GM18526 (cell line): ENCODE data around the gene FNDC3B.

Experiments
- POLR2A ChIP-seq: IDR thresholded peaks from 3 replicates; pipeline ENCODE4 v1.6.1; 2011; ENCODE audit not compliant: insufficient read length; ENCODE audit errors: extremely low read depth

The FNDC3B gene

DNA sequence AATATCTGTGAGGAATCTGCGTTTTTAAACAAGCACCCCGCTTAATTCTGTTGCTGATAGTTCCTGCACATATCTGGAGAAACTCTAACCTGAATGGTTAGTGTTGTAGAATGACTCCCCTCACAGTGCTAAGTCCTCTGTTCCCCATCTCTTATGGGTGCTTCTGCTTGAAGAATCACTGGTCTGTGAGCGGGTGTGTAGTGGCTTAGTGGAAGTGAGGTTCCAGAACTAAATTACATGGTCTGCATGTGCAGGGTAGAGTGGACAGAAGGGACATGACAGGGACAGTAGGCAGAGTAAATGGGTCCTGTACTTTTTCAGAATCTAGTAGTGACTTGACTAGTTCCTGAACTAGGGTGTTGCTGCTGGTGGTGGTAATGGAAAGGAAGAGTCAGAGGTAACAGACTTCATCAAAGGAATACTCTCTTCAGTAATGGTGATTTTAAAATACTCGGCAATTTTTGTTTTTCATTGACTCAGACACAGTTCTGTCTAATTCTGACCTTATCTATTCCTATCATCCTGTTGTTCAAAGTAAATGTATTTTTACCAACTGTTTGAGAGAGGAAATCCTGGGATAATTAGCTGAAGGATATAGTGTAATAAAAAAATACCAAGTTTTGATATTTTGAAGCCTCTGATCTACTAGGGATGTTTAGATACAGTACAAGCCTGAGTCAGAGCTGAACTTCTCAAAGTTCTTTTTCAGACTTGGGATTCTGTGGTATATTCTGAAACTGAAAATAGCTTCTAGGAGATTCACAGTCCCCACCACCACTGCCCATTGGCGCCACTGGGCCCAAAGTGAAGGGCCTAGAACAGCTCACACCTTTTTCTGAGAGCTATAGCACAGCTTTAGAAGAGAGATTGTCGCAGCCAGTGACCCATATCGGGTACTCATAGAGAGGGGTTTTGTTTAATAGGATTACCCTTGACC is 55.5 kb downstream of the FNDC3B start:
- TF ChIP-seq POLR2A: no peak

DNA sequence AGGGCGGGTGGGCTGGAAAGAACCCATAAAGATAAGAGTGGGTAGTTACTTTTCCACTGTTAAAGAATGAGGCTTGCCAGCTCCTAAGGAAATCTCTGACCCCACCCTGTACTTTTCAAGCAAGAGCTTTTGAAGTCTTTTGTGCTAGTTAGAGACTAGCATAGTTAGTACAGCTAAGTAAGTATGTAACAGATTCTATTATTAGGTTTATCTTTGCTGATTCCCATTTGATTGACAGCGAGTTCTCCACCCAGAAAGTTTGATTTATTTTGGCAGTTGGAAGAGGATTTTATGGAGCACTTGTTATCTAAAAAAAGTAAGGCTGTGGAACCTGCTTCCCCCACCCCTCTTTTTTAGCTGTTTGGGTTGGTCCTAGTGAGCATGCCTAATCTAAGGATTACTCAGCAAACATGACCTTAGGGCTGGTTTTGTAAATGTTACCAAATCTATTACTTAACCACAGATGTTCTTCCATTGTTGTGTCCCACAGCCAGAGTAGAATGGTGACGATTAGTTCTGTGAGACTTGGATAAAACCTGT is 57.6 kb downstream of the FNDC3B start:
- TF ChIP-seq POLR2A: no peak

DNA sequence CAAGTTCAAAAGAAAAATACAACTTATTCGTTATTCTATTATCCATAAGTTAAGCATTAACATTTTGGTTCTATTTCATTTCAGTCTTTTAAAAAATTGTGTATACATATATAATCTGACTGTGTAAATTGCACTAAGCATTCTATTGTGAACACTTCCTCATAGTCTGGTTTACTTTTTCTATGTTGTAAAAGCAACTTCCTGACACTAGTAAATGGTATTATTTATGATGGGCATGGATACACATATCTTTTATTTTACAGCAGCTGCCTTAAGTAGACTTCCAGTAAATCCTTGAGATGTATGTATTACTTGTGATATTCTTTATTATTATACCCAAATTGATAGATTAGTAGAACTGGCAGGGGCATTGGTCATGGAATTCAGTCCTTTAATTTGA is 58.2 kb downstream of the FNDC3B start:
- TF ChIP-seq POLR2A: no peak

DNA sequence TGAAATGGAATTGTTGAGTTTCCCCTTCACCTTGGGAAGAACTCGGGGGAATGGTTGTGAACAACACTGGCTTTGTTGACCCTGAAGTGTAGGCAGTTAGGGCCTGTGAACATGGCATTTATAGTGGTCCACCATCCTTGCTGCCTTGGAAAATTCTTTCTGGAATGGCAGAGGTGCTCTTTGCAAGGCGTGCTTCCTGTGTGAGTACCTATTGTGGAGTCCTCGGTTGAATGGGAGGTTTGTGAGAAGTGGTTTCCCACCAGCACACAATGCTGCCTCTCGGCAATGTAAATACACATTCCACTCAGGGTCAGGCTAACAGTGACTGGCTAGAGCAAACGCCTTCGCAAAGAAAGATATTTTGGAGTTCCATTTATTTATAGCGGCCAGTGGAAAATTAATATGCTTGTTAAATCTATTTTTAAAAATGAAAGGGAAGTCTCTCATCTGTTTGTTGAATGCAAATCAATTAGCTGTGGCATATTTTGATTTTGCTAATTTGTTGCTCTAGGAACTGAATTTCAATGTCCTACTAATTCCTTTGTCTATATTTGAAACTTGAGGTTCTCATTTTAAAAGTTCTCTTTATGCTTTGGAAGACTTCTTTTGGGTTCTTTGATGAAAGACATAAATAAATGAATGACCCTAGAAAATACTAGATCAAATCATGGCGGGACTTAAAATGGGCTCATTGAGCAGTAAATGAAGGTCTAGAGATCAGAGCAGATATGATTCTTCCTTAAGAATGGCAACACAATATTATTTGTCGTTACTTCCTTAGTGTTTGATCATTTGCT is 59.5 kb downstream of the FNDC3B start:
- no peak for TF ChIP-seq POLR2A

DNA sequence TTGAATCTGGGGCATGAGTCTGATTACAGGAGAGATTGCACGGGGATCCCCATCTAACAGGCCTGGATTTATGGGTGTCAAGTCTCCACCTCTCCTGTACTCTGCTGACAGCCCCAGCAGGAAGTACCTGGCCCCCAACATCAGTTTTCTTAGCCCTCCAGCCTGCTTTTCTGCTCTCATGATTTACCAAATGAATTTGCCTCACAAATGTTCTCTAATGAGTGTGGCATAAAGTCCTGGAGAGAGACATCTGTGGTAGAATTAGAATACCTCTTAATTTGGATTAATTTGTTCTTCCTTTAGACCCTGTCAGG is 60.1 kb downstream of the FNDC3B start:
- TF ChIP-seq POLR2A: no peak

DNA sequence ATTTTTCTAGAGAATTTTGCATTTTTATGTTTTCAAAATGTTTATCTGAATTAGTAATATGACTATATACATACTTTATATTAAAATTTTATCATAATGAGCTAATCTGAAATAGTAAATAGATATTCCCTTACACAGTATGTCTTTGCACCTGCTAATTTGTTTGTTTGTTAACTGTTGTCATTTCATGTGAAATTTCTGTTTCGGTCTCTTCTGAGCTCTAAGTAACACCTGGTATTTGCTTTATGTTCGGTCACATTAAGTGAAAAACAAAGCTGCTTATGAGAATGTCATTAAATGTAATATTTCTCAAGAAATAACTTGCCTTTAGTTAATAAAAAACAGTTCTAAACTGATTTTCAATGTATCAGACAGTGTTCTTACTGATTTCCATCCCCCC is 61.1 kb downstream of the FNDC3B start:
- TF ChIP-seq POLR2A: no peak

DNA sequence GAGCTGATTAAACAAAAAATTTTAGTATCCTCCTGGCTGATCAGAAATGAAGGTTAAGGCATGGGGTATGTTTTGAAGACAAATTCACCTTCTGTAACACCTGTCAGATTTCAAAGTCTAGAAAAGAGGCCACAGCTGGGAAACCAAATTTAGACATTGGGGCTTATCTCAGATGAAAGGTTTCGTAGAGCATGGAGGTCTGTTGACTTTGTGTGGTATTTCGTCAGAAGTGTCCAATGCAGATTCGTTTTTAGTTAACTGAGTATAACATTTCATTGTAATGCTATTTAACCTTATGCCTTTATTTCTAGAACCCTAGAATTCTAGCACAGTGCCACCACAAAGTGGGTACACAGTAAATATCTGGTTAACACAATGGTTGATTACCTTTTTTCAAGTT is 61.7 kb downstream of the FNDC3B start:
- no peak for TF ChIP-seq POLR2A

DNA sequence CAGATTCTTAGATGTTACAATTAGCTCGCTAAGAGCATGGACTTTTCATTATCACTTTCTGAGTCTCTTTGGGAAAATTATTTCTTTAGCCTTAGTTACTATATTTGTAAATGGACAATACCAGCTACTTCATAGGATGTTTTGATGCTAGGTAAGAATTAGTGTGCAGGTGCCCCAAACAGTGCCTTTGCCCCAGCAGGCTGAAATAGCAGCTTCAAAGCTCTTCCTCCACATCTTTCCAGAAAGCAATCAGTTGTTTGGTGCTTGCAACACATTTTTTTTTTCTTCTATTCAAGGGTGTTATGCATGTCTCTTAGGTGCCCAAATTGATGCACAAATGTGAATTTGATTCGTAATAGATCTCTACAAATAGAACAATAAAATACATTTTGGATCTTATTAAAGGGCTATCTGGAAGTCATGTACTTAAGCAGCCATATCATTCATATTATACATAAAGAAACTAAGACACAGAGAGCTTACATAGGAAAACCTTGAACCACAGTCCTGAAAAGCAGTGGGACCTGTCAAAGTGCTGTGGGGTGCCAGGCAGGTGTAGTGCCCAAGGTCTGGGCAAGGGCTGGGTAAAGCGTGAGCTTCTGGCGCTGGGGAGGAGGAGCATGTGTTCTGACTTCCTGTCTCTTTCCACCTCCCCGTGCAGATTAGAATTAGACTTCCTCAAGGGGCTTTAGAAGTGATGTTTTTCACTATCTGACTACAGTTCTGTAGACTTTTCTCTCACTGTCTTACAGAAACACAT is 62.9 kb downstream of the FNDC3B start:
- TF ChIP-seq POLR2A: no peak

DNA sequence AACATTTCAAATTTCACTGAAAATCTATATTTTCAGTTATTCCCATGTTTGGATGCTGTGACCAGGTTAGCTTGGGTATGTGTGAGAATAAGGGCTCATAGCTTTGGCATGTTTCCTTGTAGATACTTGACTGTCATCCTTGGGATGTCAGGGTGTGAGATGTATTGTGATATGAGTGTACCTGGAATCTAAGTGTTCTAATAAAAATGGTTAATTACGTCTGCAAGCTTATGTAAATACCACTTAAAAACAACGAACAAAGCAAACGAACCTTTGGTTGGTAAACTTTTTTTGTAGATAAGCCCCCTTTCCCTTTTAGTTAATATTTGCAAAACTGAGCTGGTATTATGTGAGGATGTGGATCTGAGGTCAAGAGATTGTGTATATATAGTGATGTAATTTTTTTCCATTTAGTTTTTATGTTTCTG is 63.5 kb downstream of the FNDC3B start:
- no peak for TF ChIP-seq POLR2A

DNA sequence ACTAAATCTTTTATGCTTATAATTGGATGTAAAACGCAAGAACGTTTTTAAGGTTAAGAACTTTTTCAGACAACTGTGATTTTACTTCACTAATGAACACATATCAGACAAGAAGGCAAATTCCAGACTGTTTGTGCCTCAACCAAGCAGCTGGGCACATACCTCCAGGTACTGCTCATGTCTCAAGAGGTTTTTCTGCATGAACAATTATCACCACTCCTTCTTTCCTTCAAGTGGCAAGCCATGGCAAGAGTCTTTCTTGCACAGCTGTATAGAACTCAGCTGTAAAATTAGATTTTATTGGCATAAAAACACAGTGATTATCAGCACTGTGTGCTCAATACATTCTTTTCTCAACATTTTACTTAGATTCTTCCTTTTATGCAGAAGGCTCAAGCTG is 64.3 kb downstream of the FNDC3B start:
- no peak for TF ChIP-seq POLR2A

DNA sequence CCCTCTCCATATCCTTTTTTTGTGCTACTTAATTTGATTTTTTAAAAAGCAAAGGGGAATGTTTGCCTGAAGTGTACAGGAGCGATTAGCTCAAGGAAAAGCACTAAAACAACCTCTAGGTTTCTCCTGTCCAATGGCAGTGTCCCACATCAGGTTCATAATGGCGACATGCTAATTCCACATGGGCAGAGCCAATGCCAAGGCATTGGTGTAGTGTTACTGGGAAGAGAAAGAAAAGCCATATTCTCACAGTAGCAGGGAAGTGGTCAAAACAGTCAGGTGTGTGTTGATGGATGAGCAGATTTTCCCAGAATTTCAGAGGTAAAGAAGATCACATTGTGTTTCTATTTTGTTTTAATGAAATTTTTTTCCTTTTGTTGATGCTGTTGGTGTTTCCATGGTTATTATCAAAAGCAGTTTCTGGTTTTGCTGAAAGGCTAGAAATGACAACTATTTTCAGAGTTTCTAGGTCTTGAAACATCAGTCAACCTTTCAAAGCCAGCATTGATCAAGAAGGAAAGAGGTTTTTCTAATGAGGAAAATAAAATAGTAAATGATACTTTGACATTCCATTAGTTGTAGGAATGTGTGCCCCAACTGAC is 65.2 kb downstream of the FNDC3B start:
- no peak for TF ChIP-seq POLR2A

DNA sequence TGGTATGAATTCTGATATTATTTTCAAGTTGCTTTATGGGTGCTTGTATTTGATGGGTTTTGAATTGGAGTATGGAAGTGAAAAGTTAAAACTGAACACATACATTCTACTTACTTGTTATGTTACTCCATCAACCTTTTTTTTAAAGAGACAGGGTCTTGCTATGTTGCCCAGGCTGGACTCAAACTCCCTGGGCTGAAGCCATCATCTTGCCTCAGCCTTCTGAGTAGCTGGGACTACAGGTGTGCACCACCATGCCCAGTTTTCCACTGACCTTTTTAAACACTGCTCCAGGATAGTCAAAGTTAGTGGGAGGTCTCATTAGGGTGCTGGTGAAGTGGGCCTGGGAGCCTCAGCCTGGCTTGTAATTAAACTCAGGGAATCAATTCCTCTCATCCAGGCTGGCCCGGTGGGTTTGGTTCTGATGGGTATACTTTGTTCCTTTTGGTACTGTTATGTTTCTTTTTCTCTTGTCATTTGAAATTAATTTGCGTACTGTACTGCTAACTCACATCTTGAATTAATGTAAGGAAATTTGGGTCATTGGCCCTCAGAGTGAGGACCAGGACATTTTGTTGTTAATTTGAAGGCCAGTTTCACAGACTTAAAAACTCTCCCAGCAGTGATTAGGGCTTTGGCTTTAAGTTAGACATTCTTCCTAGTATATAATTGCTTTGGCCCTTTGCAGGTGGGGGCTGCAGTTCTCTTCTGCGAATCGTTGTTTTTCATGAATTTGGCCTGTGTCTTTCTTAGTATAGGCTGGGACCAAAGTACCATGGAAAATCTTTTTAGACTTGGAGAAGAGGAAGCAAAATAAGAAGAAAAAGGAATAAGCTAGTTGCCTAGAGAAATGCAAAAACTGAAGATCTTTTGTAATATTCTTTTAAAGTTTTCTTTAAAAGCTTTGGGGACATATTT is 66.9 kb downstream of the FNDC3B start:
- no peak for TF ChIP-seq POLR2A

DNA sequence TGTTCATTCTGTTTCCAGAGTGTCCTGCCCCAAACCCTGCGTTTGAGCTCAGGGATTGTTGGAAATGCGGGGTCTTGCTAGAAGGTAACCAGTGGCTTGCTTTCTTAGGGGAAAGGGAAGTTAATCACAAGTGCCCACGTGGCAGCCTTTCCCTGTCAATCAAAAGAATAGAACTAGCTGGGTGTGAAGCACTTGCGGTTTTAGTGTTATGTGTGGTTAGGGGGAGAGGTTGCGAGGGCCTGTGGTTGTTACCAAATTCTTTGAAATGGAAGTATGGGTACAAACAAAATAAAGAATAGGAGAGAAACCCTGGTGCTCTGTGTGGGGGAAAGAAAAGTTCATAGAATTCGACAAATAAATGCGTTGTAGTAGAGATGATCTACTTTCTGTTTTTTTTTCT is 67.6 kb downstream of the FNDC3B start:
- no peak for TF ChIP-seq POLR2A

DNA sequence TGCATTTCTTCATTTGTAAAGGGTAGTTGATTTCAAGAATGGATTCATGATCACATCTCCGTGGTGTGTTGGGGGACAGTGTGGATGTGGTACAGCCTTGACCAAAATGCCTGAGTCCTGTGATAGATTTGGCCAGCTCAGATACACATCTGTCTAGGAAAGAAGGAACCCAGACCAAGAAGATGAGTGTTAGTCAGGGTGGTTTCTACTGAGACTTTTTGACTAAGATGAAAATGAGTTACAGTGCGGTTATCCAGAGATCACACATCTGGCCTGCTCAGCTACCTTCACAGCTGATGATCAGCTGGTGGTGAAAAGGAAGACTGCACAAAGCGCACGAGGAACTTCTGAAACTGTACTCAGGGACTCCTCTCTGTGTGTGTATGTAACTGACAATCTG is 68.0 kb downstream of the FNDC3B start:
- TF ChIP-seq POLR2A: peak; percentile 19
